Skeletal muscle tissue (tissue), 4 donors: ENCODE measurements around the gene KTN1. TPM values are rescaled to one million over a fixed set of nuclear protein-coding genes. Genes with fewer than 3 reads are reported as not detected.

ENCODE experiments used
- H3K27ac ChIP-seq: one replicate; pipeline ENCODE4 v1.7.0; 2013; ENCODE audit warnings: mild to moderate bottlenecking, low read depth, low read length, inconsistent platforms
- H3K27me3 ChIP-seq, 3 donors: one replicate each; pipeline ENCODE4 v1.7.0; 2013; ENCODE audit warnings: low read length in 3 of 3; ENCODE audit not compliant: control insufficient read depth in 3 of 3, insufficient read depth in 3 of 3
- H3K36me3 ChIP-seq, 3 donors: one replicate each; pipeline ENCODE4 v1.7.0; 2013; ENCODE audit warnings: low read length in 3 of 3; ENCODE audit not compliant: control insufficient read depth in 3 of 3, insufficient read depth in 3 of 3
- H3K4me1 ChIP-seq, 3 donors: one replicate each; pipeline ENCODE4 v1.7.0; 2013; ENCODE audit warnings: low read length in 3 of 3, mild to moderate bottlenecking in 3 of 3; ENCODE audit not compliant: control insufficient read depth in 3 of 3, insufficient read depth in 3 of 3
- H3K4me3 ChIP-seq, 3 donors: one replicate each; pipeline ENCODE4 v1.7.0; 2013; ENCODE audit warnings: low read length in 3 of 3
- H3K9ac ChIP-seq, 3 donors: one replicate each; pipeline ENCODE4 v1.7.0; 2013; ENCODE audit warnings: low read length in 3 of 3, mild to moderate bottlenecking in 3 of 3, moderate library complexity in 2 of 3, low read depth in 1 of 3
- H3K9me3 ChIP-seq, 3 donors: one replicate each; pipeline ENCODE4 v1.7.0; 2013; ENCODE audit warnings: low read length in 3 of 3; ENCODE audit not compliant: control insufficient read depth in 3 of 3
- total RNA-seq: library from RNA; depleted of rRNA; stranded (reverse); fragments of >200 nt; gene quantifications from one replicate; pipeline ENCODE4 v1.2.3, GENCODE V29; 2014
- donor health status: Osteomylitis.

Gene KTN1
- total RNA-seq, 1 donor from 2014 or later = 72.0 TPM

- no peaks in the 10 kb centered on the region for H3K9me3 ChIP-seq
- no peak overlapping the region for H3K9ac ChIP-seq
- H3K27ac ChIP-seq = no peak overlapping the region
- no peaks in the 10 kb centered on the region for H3K36me3 ChIP-seq
- no peaks in the 10 kb centered on the region for H3K27me3 ChIP-seq
- no peak overlapping the region for H3K4me3 ChIP-seq
- peaks cover 0 to 4% (median 0%) of the 10 kb centered on the region in 3 donors for H3K4me1 ChIP-seq
Measured at GRCh38 chr14:55718551-55718950, 138.5 kb downstream of the KTN1 start.

- H3K27me3 ChIP-seq = no peaks in the 10 kb centered on the region
Measured at GRCh38 chr14:55720796-55721195, 140.8 kb downstream of the KTN1 start.

GRCh38 chr14:55721353-55721752 is 141.3 kb downstream of the KTN1 start:
- Histone ChIP-seq H3K9ac (no peak overlapping the region), H3K27me3 (no peaks in the 10 kb centered on the region), H3K27ac (no peak overlapping the region), H3K4me1 (peaks cover 0 to 1% (median 0%) of the 10 kb centered on the region in 3 donors), H3K36me3 (no peaks in the 10 kb centered on the region), H3K4me3 (no peak overlapping the region), H3K9me3 (no peaks in the 10 kb centered on the region)

More at GRCh38 chr14:55720796-55721195, 140.8 kb downstream of the KTN1 start:
- H3K27ac ChIP-seq = no peak overlapping the region
- H3K9ac ChIP-seq = no peak overlapping the region
- no peaks in the 10 kb centered on the region for H3K36me3 ChIP-seq
- no peak overlapping the region for H3K4me3 ChIP-seq
- no peaks in the 10 kb centered on the region for H3K9me3 ChIP-seq
- H3K4me1 ChIP-seq = peaks cover 0 to 4% (median 0%) of the 10 kb centered on the region in 3 donors

- Histone ChIP-seq H3K4me3 (no peak overlapping the region), H3K27me3 (no peaks in the 10 kb centered on the region), H3K9ac (no peak overlapping the region)
Measured at GRCh38 chr14:55722054-55722453, 142.0 kb downstream of the KTN1 start.

GRCh38 chr14:55724736-55725135 is 144.7 kb downstream of the KTN1 start:
- no peak overlapping the region for H3K27ac ChIP-seq
- no peak overlapping the region for H3K4me3 ChIP-seq

More at GRCh38 chr14:55722054-55722453, 142.0 kb downstream of the KTN1 start:
- Histone ChIP-seq H3K9me3 (no peaks in the 10 kb centered on the region), H3K27ac (no peak overlapping the region), H3K36me3 (no peaks in the 10 kb centered on the region), H3K4me1 (no peaks in the 10 kb centered on the region)

GRCh38 chr14:55730592-55731310 is 150.7 kb downstream of the KTN1 start:
- Histone ChIP-seq H3K4me1 (no peaks in the 10 kb centered on the region), H3K4me3 (no peak overlapping the region), H3K9me3 (no peaks in the 10 kb centered on the region), H3K27me3 (no peaks in the 10 kb centered on the region), H3K9ac (no peak overlapping the region), H3K36me3 (no peaks in the 10 kb centered on the region), H3K27ac (no peak overlapping the region)

More at GRCh38 chr14:55724736-55725135, 144.7 kb downstream of the KTN1 start:
- H3K4me1 ChIP-seq = no peaks in the 10 kb centered on the region
- no peaks in the 10 kb centered on the region for H3K9me3 ChIP-seq
- H3K9ac ChIP-seq = no peak overlapping the region
- H3K36me3 ChIP-seq = no peaks in the 10 kb centered on the region
- no peaks in the 10 kb centered on the region for H3K27me3 ChIP-seq

- no peak overlapping the region for H3K27ac ChIP-seq
- no peak overlapping the region for H3K4me3 ChIP-seq
Measured at GRCh38 chr14:55731311-55731872, 151.4 kb downstream of the KTN1 start.

GRCh38 chr14:55731881-55732498 is 152.0 kb downstream of the KTN1 start:
- no peaks in the 10 kb centered on the region for H3K4me1 ChIP-seq
- no peak overlapping the region for H3K27ac ChIP-seq
- no peaks in the 10 kb centered on the region for H3K36me3 ChIP-seq
- H3K9ac ChIP-seq = no peak overlapping the region
- H3K4me3 ChIP-seq = no peak overlapping the region
- H3K9me3 ChIP-seq = no peaks in the 10 kb centered on the region
- H3K27me3 ChIP-seq = no peaks in the 10 kb centered on the region

More at GRCh38 chr14:55731311-55731872, 151.4 kb downstream of the KTN1 start:
- no peaks in the 10 kb centered on the region for H3K4me1 ChIP-seq
- H3K9me3 ChIP-seq = no peaks in the 10 kb centered on the region
- no peaks in the 10 kb centered on the region for H3K27me3 ChIP-seq
- H3K36me3 ChIP-seq = no peaks in the 10 kb centered on the region
- no peak overlapping the region for H3K9ac ChIP-seq

- H3K9me3 ChIP-seq = no peaks in the 10 kb centered on the region
- no peaks in the 10 kb centered on the region for H3K36me3 ChIP-seq
- no peaks in the 10 kb centered on the region for H3K27me3 ChIP-seq
- H3K27ac ChIP-seq = no peak overlapping the region
- no peak overlapping the region for H3K9ac ChIP-seq
- H3K4me3 ChIP-seq = no peak overlapping the region
- no peaks in the 10 kb centered on the region for H3K4me1 ChIP-seq
Measured at GRCh38 chr14:55733599-55733998, 153.6 kb downstream of the KTN1 start.
